IMR-90 (cell line): ENCODE data around the gene BTG4. TPM values are rescaled to one million over a fixed set of nuclear protein-coding genes. Genes with fewer than 3 reads are reported as not detected.

Experiments
- ATAC-seq: fragments of 200-7000 bp; cut with Tn5 transposase; 2 replicates; pipeline ENCODE4 v1.9.1; 2020; ENCODE audit warnings: low read depth, mild to moderate bottlenecking, moderate library complexity
- BruUV-seq: library from RNA; stranded (reverse); fragments of 400-500 nt; replicated peaks from 2 replicates; lab custom pipeline; 2021; lab: Mats Ljungman, UMichigan
- CTCF ChIA-PET: fragments of 300-600 bp; formaldehyde crosslinking; extraction: SDS; loops from one replicate; lab custom pipeline; 2021; ENCODE audit warnings: antibody characterized with exemption; lab: Yijun Ruan, JAX
- POLR2A ChIA-PET: fragments of 300-600 bp; sonication (Branson Sonifier 250); formaldehyde crosslinking; loops from one replicate; lab custom pipeline; 2022; ENCODE audit warnings: antibody characterized with exemption; ENCODE audit not compliant: unreplicated experiment; lab: Charles Lee
- DNase-seq: peaks from one replicate; pipeline ENCODE4 v3.0.0; 2013
- H2AFZ ChIP-seq: replicated peaks from 2 replicates; pipeline ENCODE3; 2013; ENCODE audit warnings: low read length, mild to moderate bottlenecking; ENCODE audit not compliant: poor library complexity
- H2AK5ac ChIP-seq: 2 replicates; pipeline ENCODE4 v1.6.1; 2013; ENCODE audit warnings: low read depth, low read length, inconsistent platforms
- H2AK9ac ChIP-seq: replicated peaks from 2 replicates; pipeline ENCODE3; 2013; ENCODE audit warnings: mild to moderate bottlenecking, low read depth, low read length, moderate library complexity; ENCODE audit not compliant: poor library complexity
- H2BK120ac ChIP-seq: 2 replicates; pipeline ENCODE4 v1.6.1; 2013; ENCODE audit warnings: low read depth, low read length, inconsistent platforms
- H2BK15ac ChIP-seq: 3 replicates; pipeline ENCODE4 v1.6.1; 2013; ENCODE audit warnings: low read depth, low read length, inconsistent platforms
- H2BK20ac ChIP-seq: 2 replicates; pipeline ENCODE4 v1.6.1; 2013; ENCODE audit warnings: low read depth, mild to moderate bottlenecking, inconsistent platforms, low read length, moderate library complexity
- H2BK5ac ChIP-seq: 2 replicates; pipeline ENCODE4 v1.6.1; 2013; ENCODE audit warnings: mild to moderate bottlenecking, low read depth, low read length, inconsistent platforms; ENCODE audit not compliant: poor library complexity, severe bottlenecking
- H3K14ac ChIP-seq: replicated peaks from 2 replicates; pipeline ENCODE4 v1.6.1; 2013; ENCODE audit warnings: low read depth, low read length, inconsistent platforms
- H3K18ac ChIP-seq: 2 replicates; pipeline ENCODE4 v1.6.1; 2013; ENCODE audit warnings: low read depth, low read length, control low read depth
- H3K23ac ChIP-seq: 2 replicates; pipeline ENCODE4 v1.6.1; 2013; ENCODE audit warnings: low read depth, low read length, inconsistent platforms
- H3K27ac ChIP-seq: 2 replicates; pipeline ENCODE4 v1.5.1; 2013; ENCODE audit warnings: mild to moderate bottlenecking, control low read depth, low read length; ENCODE audit not compliant: insufficient read depth
- H3K27me3 ChIP-seq: 2 replicates; pipeline ENCODE4 v1.6.1; 2013; ENCODE audit warnings: low read length; ENCODE audit not compliant: control insufficient read depth, insufficient read depth
- H3K36me3 ChIP-seq: 2 replicates; pipeline ENCODE4 v1.6.1; 2013; ENCODE audit warnings: low read length, mixed read lengths; ENCODE audit not compliant: control insufficient read depth, insufficient read depth
- H3K4ac ChIP-seq: 2 replicates; pipeline ENCODE4 v1.6.1; 2013; ENCODE audit warnings: low read depth, low read length, inconsistent platforms
- H3K4me1 ChIP-seq: 2 replicates; pipeline ENCODE4 v1.6.1; 2013; ENCODE audit warnings: low read length, mixed read lengths; ENCODE audit not compliant: control insufficient read depth, insufficient read depth
- H3K4me2 ChIP-seq: 2 replicates; pipeline ENCODE4 v1.6.1; 2013; ENCODE audit warnings: low read depth, mild to moderate bottlenecking, control low read depth, low read length, moderate library complexity
- H3K4me3 ChIP-seq: 2 replicates; pipeline ENCODE4 v1.5.1; 2013; ENCODE audit warnings: low read depth, mild to moderate bottlenecking, control low read depth, low read length, moderate library complexity; ENCODE audit not compliant: insufficient read depth
- H3K56ac ChIP-seq: 2 replicates; pipeline ENCODE4 v1.6.1; 2013; ENCODE audit warnings: low read length, inconsistent platforms; ENCODE audit not compliant: insufficient read depth; ENCODE audit errors: extremely low read depth
- H3K79me1 ChIP-seq, 2 experiments: 2 replicates each; pipeline ENCODE4 v1.6.1; 2013; ENCODE audit warnings: low read length in 2 of 2, inconsistent platforms in 1 of 2, low read depth in 1 of 2
- H3K9ac ChIP-seq: 2 replicates; pipeline ENCODE4 v1.6.1; 2013; ENCODE audit warnings: low read depth, low read length, control low read depth
- H3K9me1 ChIP-seq: 2 replicates; pipeline ENCODE4 v1.6.1; 2013; ENCODE audit warnings: low read length, inconsistent platforms; ENCODE audit not compliant: insufficient read depth
- H3K9me3 ChIP-seq: 2 replicates; pipeline ENCODE4 v1.6.1; 2013; ENCODE audit warnings: low read length; ENCODE audit not compliant: control insufficient read depth, insufficient read depth
- H4K20me1 ChIP-seq: 2 replicates; pipeline ENCODE4 v1.6.1; 2013; ENCODE audit warnings: low read length, inconsistent platforms; ENCODE audit not compliant: insufficient read depth
- H4K5ac ChIP-seq: 2 replicates; pipeline ENCODE4 v1.6.1; 2013; ENCODE audit warnings: mild to moderate bottlenecking, low read depth, low read length, control low read depth
- H4K8ac ChIP-seq, 2 experiments: 2 replicates each; pipeline ENCODE4 v1.6.1; 2013; ENCODE audit warnings: low read depth in 2 of 2, low read length in 2 of 2, control low read depth in 1 of 2, inconsistent platforms in 1 of 2
- H4K91ac ChIP-seq: 2 replicates; pipeline ENCODE4 v1.6.1; 2013; ENCODE audit warnings: low read depth, low read length, inconsistent platforms; ENCODE audit not compliant: insufficient read depth
- BHLHE40 ChIP-seq: fragments of 150-350 bp; IDR thresholded peaks from 2 replicates; pipeline ENCODE4 v1.6.1; 2016; ENCODE audit warnings: mild to moderate bottlenecking, low read depth, low read length
- CEBPB ChIP-seq: IDR thresholded peaks from 2 replicates; pipeline ENCODE4 v1.6.1; 2012; ENCODE audit warnings: low read depth, low read length, improper control_type of control experiment
- CHD1 ChIP-seq: IDR thresholded peaks from 2 replicates; pipeline ENCODE4 v1.6.1; 2012; ENCODE audit warnings: low read depth, low read length, improper control_type of control experiment
- FOS ChIP-seq: fragments of 150-350 bp; IDR thresholded peaks from 2 replicates; pipeline ENCODE4 v1.6.1; 2016; ENCODE audit warnings: low read depth, low read length
- MAFK ChIP-seq: IDR thresholded peaks from 2 replicates; pipeline ENCODE4 v1.6.1; 2012; ENCODE audit warnings: low read depth, low read length, improper control_type of control experiment
- MAZ ChIP-seq: IDR thresholded peaks from 2 replicates; pipeline ENCODE4 v1.6.1; 2012; ENCODE audit warnings: low read depth, mild to moderate bottlenecking, low read length, improper control_type of control experiment, moderate library complexity, borderline replicate concordance
- MXI1 ChIP-seq: IDR thresholded peaks from 2 replicates; pipeline ENCODE4 v1.6.1; 2012; ENCODE audit warnings: low read depth, mild to moderate bottlenecking, low read length, moderate library complexity, borderline replicate concordance
- NFE2L2 ChIP-seq: fragments of 150-350 bp; IDR thresholded peaks from 2 replicates; pipeline ENCODE4 v1.6.1; 2016; ENCODE audit warnings: low read depth, mild to moderate bottlenecking, low read length
- POLR2A ChIP-seq: IDR thresholded peaks from 2 replicates; pipeline ENCODE4 v1.6.1; 2012; ENCODE audit warnings: mild to moderate bottlenecking, low read depth, low read length
- RAD21 ChIP-seq: IDR thresholded peaks from 2 replicates; pipeline ENCODE4 v1.6.1; 2012; ENCODE audit warnings: low read length, improper control_type of control experiment
- RCOR1 ChIP-seq: IDR thresholded peaks from 2 replicates; pipeline ENCODE4 v1.6.1; 2012; ENCODE audit warnings: mild to moderate bottlenecking, low read length, improper control_type of control experiment; ENCODE audit not compliant: insufficient replicate concordance
- RFX5 ChIP-seq: IDR thresholded peaks from 2 replicates; pipeline ENCODE4 v1.8.0; 2012; ENCODE audit warnings: low read depth, mild to moderate bottlenecking, low read length, moderate library complexity
- WGBS, 2 experiments: methylation state at CpG; one replicate each; pipeline versions ENCODE4 v1.1.5 to v1.1.7; 2013; ENCODE audit warnings: missing lambda C conversion rate in 2 of 2; ENCODE audit not compliant: insufficient read length in 1 of 2; ENCODE audit errors: extremely low coverage in 2 of 2; 5-methylcytosine and 5-hydroxymethylcytosine counted together
- dilution Hi-C: fragments of 300-500 bp; cut with HindIII; formaldehyde crosslinking; loops from one replicate; pipeline ENCODE4 v1.14.3; 2018; ENCODE audit warnings: low sequenced_read_pairs; ENCODE audit not compliant: unreplicated experiment
- in situ Hi-C: fragments of 300-500 bp; cut with MboI; formaldehyde crosslinking; loops from 3 replicates; pipeline ENCODE4 v1.14.3; 2019; ENCODE audit warnings: low sequenced_read_pairs, inconsistent platforms, mixed read lengths
- intact Hi-C: fragments of 100-400 bp; cut with micrococcal nuclease; formaldehyde crosslinking; loops from 2 replicates; pipeline ENCODE4 v1.10.0; 2022
- polyA plus RNA-seq, 3 experiments: library from polyadenylated mRNA; depleted of rRNA; stranded (reverse); fragments of >200 nt; gene quantifications; 2 replicates each; pipeline ENCODE4 v1.2.3, GENCODE V29; 2012; ENCODE audit warnings: low replicate concordance in 1 of 3
- total RNA-seq: library from RNA; depleted of rRNA; stranded (reverse); fragments of >200 nt; gene quantifications from 2 replicates; pipeline ENCODE4 v1.2.3, GENCODE V29; 2012
- TF ChIP-seq, protein P1 (sequence below): fragments of 150-350 bp; IDR thresholded peaks from 2 replicates; pipeline ENCODE4 v1.6.1; 2016; ENCODE audit warnings: low read depth, mild to moderate bottlenecking, low read length, moderate library complexity, borderline replicate concordance

Gene BTG4
- total and polyA plus RNA-seq, 2 of the 4 experiments (the other 2 are of a cell fraction): not detected

DNA sequence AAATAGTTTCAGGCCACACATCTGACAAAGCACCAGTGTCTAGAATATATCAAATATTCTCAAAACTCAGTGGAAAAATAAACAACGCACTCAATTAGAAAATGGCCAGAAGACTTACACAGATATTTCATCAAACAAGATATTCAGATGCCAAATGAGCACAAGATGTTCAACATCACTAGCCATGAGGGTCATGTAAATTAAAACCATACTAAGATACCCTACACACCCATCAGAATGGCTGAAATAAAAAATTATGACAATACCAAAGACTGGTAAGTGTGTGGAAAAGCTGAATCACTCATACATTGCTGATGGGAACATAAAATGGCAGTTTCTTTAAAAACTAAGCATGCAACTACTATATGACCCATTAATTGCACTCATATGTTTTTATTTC, 21.7 kb downstream of the BTG4 start:
- Histone ChIP-seq H3K18ac (no peak overlapping the region), H3K27me3 (peaks cover 5% of the 10 kb centered on the region), H2BK20ac (no peak overlapping the region), H4K91ac (no peak overlapping the region), H3K4me1 (no peaks in the 10 kb centered on the region), H2AFZ (no peak overlapping the region), H3K36me3 (no peaks in the 10 kb centered on the region), H2AK5ac (no peak overlapping the region), H2BK15ac (no peak overlapping the region), H3K56ac (no peak overlapping the region), H4K20me1 (no peaks in the 10 kb centered on the region), H3K4ac (no peak overlapping the region), H2BK120ac (no peak overlapping the region), H3K27ac (no peak overlapping the region), H3K4me3 (no peak overlapping the region), H2AK9ac (no peak overlapping the region), H3K14ac (no peak overlapping the region), H2BK5ac (no peak overlapping the region), H3K4me2 (no peak overlapping the region), H4K5ac (no peak overlapping the region), H3K9me3 (no peaks in the 10 kb centered on the region), H3K9me1 (no peaks in the 10 kb centered on the region), H3K23ac (no peak overlapping the region), H4K8ac (no peak overlapping the region), H3K9ac (no peak overlapping the region), H3K79me1 (no peaks in the 10 kb centered on the region)
- no peak for DNase-seq
- no TSS peak for BruUV-seq
- no peak for TF ChIP-seq CHD1
- no peak for TF ChIP-seq BHLHE40
- no peak for TF ChIP-seq FOS
- TF ChIP-seq CEBPB: no peak
- TF ChIP-seq MXI1: no peak
- no peak for TF ChIP-seq NFE2L2
- no peak for TF ChIP-seq RAD21
- no peak for TF ChIP-seq RFX5
- no peak for TF ChIP-seq MAFK
- TF ChIP-seq MAZ: no peak
- TF ChIP-seq, protein P1, sequence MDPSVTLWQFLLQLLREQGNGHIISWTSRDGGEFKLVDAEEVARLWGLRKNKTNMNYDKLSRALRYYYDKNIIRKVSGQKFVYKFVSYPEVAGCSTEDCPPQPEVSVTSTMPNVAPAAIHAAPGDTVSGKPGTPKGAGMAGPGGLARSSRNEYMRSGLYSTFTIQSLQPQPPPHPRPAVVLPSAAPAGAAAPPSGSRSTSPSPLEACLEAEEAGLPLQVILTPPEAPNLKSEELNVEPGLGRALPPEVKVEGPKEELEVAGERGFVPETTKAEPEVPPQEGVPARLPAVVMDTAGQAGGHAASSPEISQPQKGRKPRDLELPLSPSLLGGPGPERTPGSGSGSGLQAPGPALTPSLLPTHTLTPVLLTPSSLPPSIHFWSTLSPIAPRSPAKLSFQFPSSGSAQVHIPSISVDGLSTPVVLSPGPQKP: no peak
- no peak for TF ChIP-seq POLR2A
- TF ChIP-seq RCOR1: no peak
- in situ Hi-C loops: no loop called here
- dilution Hi-C loops: no loop called here
- CTCF ChIA-PET: no interaction called here
- intact Hi-C loops: no loop called here
- POLR2A ChIA-PET: no interaction called here
- no CpG with 5 or more reads among the region's 1 CpG for WGBS, 2 experiments
- no peak for ATAC-seq
